HAP-1 (cell line): Measurements from ENCODE around the gene RPS21.

ENCODE experiments used
- DNase-seq, 2 experiments: peaks; one replicate each; pipeline ENCODE4 v3.0.0-alpha.2; 2016 to 2020; ENCODE audit warnings: low spot score in 2 of 2
- H3K27me3 ChIP-seq: fragments of 250-450 bp; sonication (Bioruptor Pico); 2 replicates; pipeline ENCODE4 v1.5.1; 2020; ENCODE audit warnings: low read depth, mild to moderate bottlenecking, moderate library complexity
- H3K36me3 ChIP-seq: fragments of 250-450 bp; sonication (Bioruptor Pico); replicated peaks from 2 replicates; pipeline ENCODE4 v1.5.1; 2020; ENCODE audit warnings: mild to moderate bottlenecking
- H3K4me1 ChIP-seq: fragments of 250-450 bp; sonication (Bioruptor Pico); 2 replicates; pipeline ENCODE4 v1.5.1; 2020; ENCODE audit warnings: mild to moderate bottlenecking
- H3K4me3 ChIP-seq: fragments of 250-450 bp; sonication (Bioruptor Pico); 2 replicates; pipeline ENCODE4 v1.5.1; 2020; ENCODE audit warnings: mild to moderate bottlenecking, moderate library complexity
- H3K9me3 ChIP-seq: fragments of 250-450 bp; sonication (Bioruptor Pico); 2 replicates; pipeline ENCODE4 v1.5.1; 2020; ENCODE audit warnings: mild to moderate bottlenecking, moderate library complexity
- in situ Hi-C: fragments of 300-500 bp; cut with MboI; formaldehyde crosslinking; loops from 3 replicates; pipeline ENCODE4 v1.14.3; 2020; ENCODE audit warnings: low sequenced_read_pairs, inconsistent platforms, mixed read lengths

Gene RPS21

DNA sequence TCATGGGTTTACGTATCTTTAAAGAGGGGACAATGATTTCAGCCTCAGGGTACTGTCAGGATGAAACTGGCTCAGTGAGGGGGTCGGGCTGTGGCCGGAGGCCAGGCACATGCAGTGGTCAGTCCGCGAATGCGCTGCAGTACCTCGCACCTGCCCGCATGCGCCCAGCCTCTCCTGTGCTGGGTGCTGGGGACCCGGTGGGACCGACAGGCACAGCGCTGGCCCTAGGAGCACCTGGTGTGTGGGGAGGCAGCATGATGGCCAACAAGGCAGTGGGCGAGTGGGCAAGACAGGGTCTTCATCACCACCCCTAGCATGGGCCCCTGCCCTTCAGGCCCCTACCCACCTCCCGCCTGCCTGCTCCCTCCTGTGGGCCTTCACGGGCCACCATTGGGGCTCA lies 21.2 kb downstream of the RPS21 start:
- Histone ChIP-seq H3K9me3 (no peaks in the 10 kb centered on the region), H3K4me3 (peak overlapping the region; percentile 43; the same call in 1 of the 2 replicates), H3K4me1 (peaks cover 15% of the 10 kb centered on the region), H3K36me3 (no peaks in the 10 kb centered on the region), H3K27me3 (no peaks in the 10 kb centered on the region)
- in situ Hi-C loops, result no loop called here
- no peak for DNase-seq

DNA sequence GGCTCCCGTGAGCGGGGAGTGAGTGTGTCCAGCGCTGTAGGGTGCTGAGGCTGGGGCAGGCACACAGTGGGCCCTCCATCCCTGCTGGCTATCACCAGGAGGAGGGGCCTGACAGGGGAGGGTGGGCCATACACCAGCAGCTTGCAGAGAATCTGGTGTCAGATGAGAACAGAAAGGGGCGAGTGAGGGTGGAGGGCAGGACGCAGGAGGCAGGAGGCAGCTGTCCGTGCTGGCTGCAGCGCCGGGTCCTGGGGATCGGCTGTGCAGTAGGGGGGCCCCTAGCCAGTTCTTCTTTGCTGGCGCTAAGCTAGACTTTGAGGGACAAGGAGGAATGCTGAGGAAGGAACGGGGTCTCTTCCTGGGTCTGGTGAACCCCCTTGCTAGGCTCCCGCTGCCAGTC lies 21.7 kb downstream of the RPS21 start:
- in situ Hi-C loops, result no loop called here
- Histone ChIP-seq H3K36me3 (no peaks in the 10 kb centered on the region), H3K9me3 (no peaks in the 10 kb centered on the region), H3K4me1 (peaks cover 15% of the 10 kb centered on the region), H3K27me3 (no peaks in the 10 kb centered on the region), H3K4me3 (no peak overlapping the region)
- DNase-seq, result no peak

DNA sequence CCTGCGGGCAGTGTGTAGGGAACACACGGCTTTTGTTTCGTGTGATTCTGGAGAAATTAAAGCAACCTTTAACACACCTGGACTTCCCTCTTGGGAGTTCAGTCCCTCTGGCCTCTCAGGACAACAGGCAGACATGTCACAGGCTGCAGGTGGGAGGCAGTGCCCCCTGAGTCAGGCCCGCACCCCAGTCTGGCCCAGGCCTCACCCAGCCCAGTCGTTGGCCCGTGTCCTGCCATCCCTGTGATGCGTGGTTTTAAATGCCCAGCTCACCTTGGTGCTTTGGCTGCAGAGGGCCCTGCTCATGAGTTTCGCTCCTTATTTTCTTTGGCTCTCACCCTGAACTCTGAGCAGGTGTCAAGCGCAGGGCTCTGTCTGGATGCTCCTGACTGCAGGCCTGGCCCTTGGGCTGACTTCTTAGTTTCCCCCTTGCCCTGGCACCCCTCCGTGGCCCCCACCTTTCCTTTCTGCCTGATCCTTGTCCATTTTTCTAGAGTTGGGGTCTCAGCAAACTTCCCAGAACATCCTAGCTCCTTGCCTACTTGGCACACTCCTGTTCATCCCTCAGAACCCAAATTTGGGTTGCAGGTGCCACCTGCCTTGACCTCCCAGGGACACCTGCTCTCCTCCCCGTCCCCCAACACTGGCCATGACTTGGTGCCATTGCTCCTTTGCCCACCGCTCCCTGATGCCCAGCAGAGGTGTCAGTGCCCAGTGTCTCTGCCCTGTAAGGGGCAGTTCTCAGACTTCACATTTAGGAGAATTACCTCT lies 22.4 kb downstream of the RPS21 start:
- Histone ChIP-seq H3K9me3 (no peaks in the 10 kb centered on the region), H3K4me1 (peaks cover 15% of the 10 kb centered on the region), H3K27me3 (no peaks in the 10 kb centered on the region), H3K4me3 (no peak overlapping the region), H3K36me3 (no peaks in the 10 kb centered on the region)
- in situ Hi-C loops, result no loop called here
- DNase-seq, result no peak

DNA sequence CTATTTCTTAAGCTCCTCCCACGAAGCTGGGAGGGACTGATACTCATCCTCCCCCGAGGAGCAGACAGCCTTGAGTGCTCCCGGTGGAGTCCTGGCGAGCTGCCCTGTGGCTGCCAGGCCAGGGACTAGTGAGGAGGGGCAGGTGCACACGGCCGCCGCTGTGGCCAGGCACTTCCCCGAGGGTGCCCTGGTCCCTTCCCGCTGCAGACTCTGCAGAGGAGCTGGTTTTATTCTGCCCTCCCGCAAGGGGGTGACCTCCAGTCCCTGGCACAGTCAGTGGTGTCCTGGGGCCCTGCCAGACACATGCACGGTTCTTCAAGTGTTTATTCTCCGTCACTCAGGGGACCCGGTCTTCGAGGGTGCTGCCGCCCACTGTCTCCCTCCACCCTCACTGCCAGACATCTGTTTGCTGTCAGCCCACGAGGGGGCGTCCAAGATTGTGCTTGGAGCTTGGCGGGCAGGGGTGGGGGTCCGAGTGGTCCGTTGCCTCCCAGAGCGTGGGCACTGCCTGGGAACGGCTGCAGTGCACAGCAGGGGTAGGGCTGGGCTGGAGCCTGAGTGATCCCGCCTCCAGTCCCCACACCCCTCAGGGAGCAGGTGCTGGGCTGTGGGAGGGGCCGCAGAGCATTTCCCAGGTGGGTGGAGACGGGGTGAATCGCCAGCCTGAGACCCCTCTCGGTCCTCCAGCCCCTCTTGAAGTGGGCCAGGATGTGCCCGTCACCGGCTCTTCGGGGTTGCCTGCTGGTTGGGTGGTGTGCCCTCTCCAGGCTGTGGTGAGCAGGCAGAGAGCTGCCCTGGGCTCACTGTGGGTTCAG lies 23.2 kb downstream of the RPS21 start:
- no peaks in the 10 kb centered on the region for H3K36me3 ChIP-seq
- H3K4me1 ChIP-seq, result peaks cover 15% of the 10 kb centered on the region
- H3K27me3 ChIP-seq, result no peaks in the 10 kb centered on the region
- in situ Hi-C loops, result no loop called here
- no peak overlapping the region for H3K4me3 ChIP-seq
- no peaks in the 10 kb centered on the region for H3K9me3 ChIP-seq
- peak in 1 of 2 experiments; percentile 79 for DNase-seq

DNA sequence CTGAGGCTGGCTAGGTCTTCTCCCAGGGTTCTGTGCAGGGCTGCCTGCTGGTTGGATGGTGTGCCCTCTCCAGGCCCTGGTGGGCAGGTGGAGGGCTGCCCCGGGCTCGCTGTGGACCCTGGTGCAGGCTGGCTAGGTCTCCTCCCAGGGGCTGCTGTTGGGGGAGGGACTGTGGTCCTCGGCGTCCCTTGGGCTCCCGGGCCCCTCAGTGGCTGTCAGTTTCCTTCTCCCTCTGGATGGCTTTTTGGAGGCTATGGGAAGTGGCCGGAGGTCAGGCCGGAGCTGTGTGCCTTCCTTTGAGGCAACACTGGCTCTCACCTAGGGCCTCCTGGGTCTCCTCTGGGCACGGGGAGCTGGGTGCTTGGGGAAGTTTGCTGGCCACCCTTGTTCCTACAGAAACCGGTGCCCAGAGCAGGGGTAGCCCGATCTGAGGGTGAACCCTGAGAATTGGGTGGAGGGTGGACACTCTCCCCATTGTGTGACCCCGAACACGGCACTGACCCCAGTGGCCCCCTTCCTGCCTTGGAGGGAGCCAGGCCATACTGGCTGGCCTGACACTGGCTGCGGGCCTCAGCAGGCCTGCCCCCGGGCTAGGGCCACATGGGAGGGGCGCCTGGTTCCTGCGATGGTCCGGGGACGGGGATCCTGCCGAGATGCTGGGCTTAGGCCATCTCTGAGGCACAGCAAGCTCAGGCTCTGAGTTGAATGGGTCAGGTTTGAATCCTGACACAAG lies 24.0 kb downstream of the RPS21 start:
- Histone ChIP-seq H3K36me3 (no peaks in the 10 kb centered on the region), H3K27me3 (no peaks in the 10 kb centered on the region), H3K9me3 (no peaks in the 10 kb centered on the region), H3K4me1 (peaks cover 12% of the 10 kb centered on the region), H3K4me3 (no peak overlapping the region)
- in situ Hi-C loops, result no loop called here
- no peak for DNase-seq

DNA sequence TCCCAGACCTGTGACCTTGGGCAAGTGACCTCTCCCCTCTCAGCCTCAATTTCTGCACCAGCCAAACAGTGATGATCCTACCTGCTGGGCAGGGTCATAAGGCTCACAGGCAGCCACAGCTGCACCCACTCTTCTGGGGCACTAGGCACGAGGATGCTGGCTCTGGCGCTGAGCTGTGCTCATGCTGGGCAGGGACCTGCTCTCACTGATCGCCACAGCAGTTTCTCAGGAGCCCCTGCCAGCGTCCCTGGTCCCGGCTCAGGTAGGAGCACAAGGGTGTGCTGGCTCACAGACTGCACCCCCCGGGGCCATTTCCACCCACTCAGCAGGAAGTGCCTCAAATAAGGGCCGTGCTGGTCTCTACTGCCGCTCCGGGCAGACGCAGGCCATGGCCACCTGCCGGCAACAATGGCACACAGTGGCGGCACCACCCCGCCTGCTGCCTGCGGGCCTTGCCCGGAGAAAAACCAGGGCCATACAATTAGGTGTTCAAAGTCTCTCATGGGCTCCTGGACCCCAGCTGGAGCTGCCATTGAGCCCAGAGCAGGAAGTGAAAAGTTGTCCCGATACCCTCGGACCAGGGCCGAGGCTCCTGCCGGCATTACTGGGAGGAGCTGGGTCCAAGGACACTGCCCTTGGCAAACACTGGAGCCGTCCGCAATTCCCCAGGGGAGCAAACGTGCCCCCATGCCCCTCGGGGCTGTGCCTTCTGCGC lies 24.7 kb downstream of the RPS21 start:
- Histone ChIP-seq H3K9me3 (no peaks in the 10 kb centered on the region), H3K4me1 (peaks cover 6% of the 10 kb centered on the region; the same call in 1 of the 2 replicates), H3K36me3 (no peaks in the 10 kb centered on the region), H3K4me3 (no peak overlapping the region), H3K27me3 (no peaks in the 10 kb centered on the region)
- no peak for DNase-seq
- in situ Hi-C loops, result no loop called here

DNA sequence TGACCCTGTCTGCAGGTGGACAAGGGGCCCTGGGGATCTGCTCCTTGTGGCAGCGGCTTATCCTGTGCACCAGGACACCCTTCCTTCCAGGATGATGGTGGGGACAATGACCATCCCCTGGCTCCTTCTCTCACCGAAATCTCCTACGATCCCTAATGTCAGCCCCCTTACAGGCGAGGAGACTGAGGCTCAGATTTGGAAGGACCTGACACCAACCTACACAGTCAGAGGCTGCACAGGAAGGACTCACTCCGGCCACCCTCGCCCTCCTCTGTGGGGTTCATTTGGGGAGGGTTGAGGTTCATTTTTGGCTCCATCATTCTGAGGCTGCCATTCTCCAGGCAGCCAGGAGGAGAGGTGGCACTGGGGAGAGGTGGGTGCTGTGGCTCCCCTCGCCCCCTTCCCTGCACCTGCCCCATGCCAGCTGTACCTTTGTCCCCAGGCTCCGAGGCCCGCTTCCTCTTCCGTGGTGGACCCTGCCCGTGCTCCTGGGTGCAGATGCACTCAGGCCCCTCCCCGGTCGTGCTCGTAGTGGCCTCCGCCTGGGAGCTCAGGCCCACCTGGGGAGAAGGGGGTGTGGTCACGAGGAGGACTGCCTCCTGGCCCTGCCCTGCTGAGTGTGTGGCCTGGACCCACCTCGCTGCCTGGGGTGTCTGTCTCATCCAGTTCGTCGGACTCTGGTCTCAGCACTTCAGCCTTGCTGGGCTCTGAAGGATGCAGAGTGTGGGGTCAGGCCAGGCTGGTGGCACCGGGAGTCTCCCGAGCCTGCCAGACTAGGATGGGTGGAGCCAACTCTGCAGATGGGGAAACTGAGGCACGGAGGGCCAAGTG lies 25.5 kb downstream of the RPS21 start:
- in situ Hi-C loops, result no loop called here
- Histone ChIP-seq H3K36me3 (no peaks in the 10 kb centered on the region), H3K27me3 (no peaks in the 10 kb centered on the region), H3K4me3 (no peak overlapping the region), H3K9me3 (no peaks in the 10 kb centered on the region), H3K4me1 (peaks cover 5% of the 10 kb centered on the region; the same call in 1 of the 2 replicates)
- DNase-seq, result no peak

DNA sequence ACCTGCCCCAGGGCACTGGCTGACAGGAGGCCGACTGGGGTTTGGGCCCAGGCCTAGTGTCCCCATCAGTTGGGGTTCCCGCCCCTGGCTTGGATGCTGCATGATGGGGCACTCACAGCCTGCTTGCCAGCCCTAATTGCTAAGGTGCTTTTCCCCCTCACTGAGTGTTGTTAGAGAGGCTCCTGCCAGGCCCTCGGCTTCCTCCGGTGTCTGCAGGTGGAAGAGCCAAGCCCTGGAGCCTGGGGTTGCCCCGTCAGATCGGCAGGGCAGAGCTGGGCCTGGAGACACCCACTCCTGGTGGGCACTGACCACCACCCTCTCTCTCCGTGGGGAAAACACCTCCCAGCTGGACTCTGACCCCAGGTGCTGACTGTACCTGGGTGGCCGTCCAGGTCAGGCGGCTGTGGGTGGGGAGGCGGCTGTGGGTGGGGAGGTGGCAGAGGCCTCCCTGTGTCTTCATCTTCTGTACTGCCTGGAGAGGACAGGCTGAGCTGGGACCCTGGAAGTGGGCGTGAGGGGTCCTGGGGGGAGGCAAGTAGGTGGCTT lies 26.2 kb downstream of the RPS21 start:
- H3K4me1 ChIP-seq, result no peaks in the 10 kb centered on the region
- H3K9me3 ChIP-seq, result no peaks in the 10 kb centered on the region
- H3K36me3 ChIP-seq, result no peaks in the 10 kb centered on the region
- no peak for DNase-seq
- in situ Hi-C loops, result no loop called here
- no peak overlapping the region for H3K4me3 ChIP-seq
- H3K27me3 ChIP-seq, result no peaks in the 10 kb centered on the region

DNA sequence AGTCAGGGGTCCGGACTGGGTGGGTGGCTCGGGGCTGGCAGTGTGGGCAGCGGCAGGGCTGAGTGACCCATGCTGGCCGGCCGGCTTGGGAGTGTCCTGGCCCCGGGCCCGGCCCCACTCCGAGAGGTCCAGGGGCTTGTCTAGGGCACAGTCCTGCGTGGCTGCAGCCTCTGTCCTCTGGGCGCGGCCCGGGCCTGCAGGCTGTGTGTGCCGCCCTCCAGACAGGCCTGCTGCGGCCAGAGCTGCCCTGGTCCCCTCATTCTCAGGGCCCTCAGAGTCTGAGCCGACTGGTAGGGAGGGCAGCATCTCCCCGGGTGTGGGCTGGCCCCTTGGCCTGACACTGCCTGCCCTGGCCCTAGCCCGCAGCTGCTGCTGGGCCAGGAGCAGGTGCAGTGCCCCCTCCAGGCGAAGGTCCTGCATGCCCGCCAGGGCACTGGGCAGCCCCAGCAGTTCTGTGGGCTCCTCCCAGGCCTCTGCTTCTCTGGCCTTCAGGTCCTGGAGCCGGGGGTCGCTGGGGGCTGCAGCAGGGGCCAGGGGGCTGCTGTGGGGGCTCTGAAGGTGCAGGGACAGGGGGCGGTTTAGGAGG lies 27.1 kb downstream of the RPS21 start:
- Histone ChIP-seq H3K4me1 (no peaks in the 10 kb centered on the region), H3K27me3 (no peaks in the 10 kb centered on the region), H3K4me3 (no peak overlapping the region), H3K9me3 (no peaks in the 10 kb centered on the region), H3K36me3 (no peaks in the 10 kb centered on the region)
- in situ Hi-C loops, result no loop called here
- DNase-seq, result no peak

DNA sequence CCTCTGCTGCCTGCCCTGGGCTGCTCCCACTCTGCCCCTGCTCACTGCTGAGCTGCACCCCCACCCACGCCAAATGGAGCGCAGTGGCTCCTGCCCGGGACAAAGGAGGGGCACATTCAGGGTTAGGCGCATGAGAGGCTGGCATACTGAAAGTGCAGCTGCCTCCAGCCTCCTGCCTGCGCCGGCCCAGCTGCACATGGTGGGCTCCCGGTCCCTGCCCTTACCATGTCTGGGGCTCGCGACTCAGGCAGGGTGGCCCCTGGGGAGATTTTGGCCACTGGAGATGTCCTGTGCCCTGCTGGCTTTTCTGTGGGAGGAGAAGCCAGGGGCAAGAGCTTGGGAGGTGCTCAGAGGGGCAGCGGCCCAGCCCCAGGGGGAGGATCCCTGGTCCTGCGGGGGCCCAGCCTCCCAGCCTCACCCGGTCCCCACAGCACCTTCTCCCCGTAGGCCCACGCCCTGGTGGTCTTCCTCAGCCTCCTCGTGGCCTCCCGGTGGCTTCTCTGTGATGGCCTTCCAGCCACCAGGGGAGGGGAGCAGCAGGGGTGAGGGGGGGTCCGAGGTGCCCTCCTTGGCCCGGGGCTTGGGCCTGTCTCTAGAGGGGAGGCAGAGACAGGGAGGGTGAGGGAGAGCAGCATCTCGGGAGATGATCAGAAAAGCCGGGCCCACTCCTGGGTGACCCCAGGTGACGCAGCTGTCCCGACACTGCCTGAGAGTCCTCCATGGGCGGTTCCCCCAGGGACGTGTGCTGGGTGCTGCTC lies 28.6 kb downstream of the RPS21 start:
- no peak for DNase-seq
- Histone ChIP-seq H3K4me3 (no peak overlapping the region), H3K27me3 (no peaks in the 10 kb centered on the region), H3K9me3 (no peaks in the 10 kb centered on the region), H3K4me1 (no peaks in the 10 kb centered on the region), H3K36me3 (no peaks in the 10 kb centered on the region)
- in situ Hi-C loops, result no loop called here

DNA sequence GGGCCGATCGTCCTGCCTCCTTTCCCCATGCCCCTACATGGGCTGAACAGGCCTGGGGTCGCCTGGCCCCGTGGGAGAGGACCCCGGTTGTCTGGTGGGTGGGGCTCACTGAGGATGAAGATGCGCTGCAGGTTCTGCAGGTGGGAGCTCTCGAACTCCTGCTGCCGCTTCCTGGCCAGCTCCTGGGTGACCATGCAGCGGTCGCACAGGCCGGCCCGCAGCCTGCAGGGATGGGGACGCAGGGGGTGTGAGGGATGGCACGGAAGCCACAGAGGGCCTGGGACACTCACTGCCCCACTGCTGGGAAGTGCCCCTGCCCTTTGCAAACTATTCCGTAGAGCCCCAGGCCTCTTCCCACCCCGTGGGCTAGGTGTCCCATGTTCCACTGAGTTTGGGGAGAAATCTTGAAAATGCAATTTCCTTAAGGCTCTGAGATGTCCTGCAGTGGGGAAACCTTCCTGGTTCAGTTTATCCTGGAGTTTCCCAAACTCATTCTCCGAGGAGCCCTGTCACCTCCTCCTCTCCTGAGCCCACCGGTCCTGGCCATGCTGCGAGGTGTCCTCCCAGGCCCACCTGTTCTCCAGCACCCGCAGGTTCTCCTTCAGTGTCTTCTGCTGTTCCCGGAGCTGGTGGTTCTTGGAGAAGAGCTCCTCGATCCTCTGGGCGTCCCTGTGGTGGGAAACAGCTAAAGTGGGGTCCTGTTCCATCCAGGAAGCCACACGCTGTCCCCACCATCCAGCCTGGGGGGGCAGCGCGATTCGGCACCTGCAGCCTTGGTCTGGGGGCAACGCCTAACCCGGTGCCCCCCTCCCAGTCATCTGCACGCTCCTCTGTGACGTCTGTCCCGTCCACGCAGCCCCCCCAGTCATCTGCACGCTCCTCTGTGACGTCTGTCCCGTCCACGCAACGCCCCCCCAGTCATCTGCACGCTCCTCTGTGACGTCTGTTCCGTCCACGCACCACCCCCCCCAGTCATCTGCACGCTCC lies 30.0 kb downstream of the RPS21 start:
- in situ Hi-C loops, result no loop called here
- Histone ChIP-seq H3K27me3 (no peaks in the 10 kb centered on the region), H3K9me3 (no peaks in the 10 kb centered on the region), H3K36me3 (no peaks in the 10 kb centered on the region), H3K4me3 (no peak overlapping the region), H3K4me1 (no peaks in the 10 kb centered on the region)
- no peak for DNase-seq
